H1 (cell line): ENCODE results near the gene KLK4. TPM values are rescaled to one million over a fixed set of nuclear protein-coding genes. Genes with fewer than 3 reads are reported as not detected.

Source experiments
- EP300 ChIP-seq, 2 experiments: IDR thresholded peaks; 1 replicate in 1 of 2; 2 replicates in 1 of 2; pipeline ENCODE4 v1.6.1; 2011 to 2012; ENCODE audit warnings: low read depth in 2 of 2, low read length in 2 of 2, mild to moderate bottlenecking in 2 of 2, borderline replicate concordance in 1 of 2, inconsistent platforms in 1 of 2, moderate library complexity in 1 of 2
- polyA plus RNA-seq, 7 experiments: library from polyadenylated mRNA; depleted of rRNA in 3 of 7; stranded (reverse) in 5 of 7; unstranded in 2 of 7; fragments of >200 nt in 5 of 7; fragments of 200-250 nt in 2 of 7; gene quantifications; 1 replicate in 5 of 7; 2 replicates in 1 of 7; 4 replicates in 1 of 7; pipeline versions ENCODE4 v1.2.1 to v1.2.3, GENCODE V29; 2011 to 2013; ENCODE audit warnings: missing spikeins in 2 of 7, mixed read lengths in 2 of 7
- total RNA-seq: library from RNA; stranded (reverse); fragmentation: NEBNext Ultra II Directional; extraction: Animal tissue kit (Norgen Biotek cat#: 25700); gene quantifications from 2 replicates; pipeline ENCODE4 v1.2.1, GENCODE V29; 2021
- TF ChIP-seq, protein P1 (sequence below): IDR thresholded peaks from 2 replicates; pipeline ENCODE4 v1.6.1; 2012; ENCODE audit warnings: inconsistent platforms

KLK4 gene
- total and polyA plus RNA-seq, 2 of the 8 experiments (the other 6 are each of a cell fraction or from before 2014, with no cell fraction given), result 0.44 TPM; not detected in 1

DNA sequence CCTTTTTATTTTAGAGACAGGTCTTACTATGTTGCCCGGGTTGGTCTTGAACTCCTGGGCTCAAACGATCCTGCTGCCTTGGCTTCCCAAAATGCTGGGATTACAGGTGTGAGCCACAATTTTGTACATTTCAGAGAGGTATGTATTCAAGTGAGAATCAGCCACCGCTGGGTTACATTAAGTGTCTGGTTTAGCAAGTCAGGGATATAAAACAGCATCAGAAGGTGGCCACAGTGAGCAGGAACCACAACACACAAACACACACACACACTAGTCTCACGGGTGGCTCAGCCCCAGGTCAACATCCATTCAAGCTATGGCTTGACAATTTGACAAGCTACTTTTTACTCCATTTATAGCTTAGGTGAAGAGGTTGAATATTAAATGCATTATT, 21.5 kb upstream of the KLK4 start (continued):
- TF ChIP-seq EP300 (IDR thresholded peaks at IDR 0.05; ENCODE audit: borderline replicate concordance in 1 of 2, low read depth in 2 of 2, low read length in 2 of 2), result no peak
- TF ChIP-seq, protein P1, sequence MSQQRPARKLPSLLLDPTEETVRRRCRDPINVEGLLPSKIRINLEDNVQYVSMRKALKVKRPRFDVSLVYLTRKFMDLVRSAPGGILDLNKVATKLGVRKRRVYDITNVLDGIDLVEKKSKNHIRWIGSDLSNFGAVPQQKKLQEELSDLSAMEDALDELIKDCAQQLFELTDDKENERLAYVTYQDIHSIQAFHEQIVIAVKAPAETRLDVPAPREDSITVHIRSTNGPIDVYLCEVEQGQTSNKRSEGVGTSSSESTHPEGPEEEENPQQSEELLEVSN, result no peak
- TF ChIP-seq, all 59 proteins: peak for 0
